HL-60/S4 (cell line): Measurements from ENCODE around the gene SDK2.
"Not testable (repeated sequence)": the region's sequence is repeated elsewhere in the genome, so short reads cannot be mapped to it uniquely, and the experiment has no call there.

Source experiments
- in situ Hi-C: fragments of 300-500 bp; cut with MboI; formaldehyde crosslinking; loops from 2 replicates; pipeline ENCODE4 v1.14.3; 2022; ENCODE audit warnings: low sequenced_read_pairs

SDK2 gene

GRCh38 chr17:73492821-73493814 lies 151.1 kb downstream of the SDK2 start:
- in situ Hi-C loops = no loop called here

- in situ Hi-C loops = no loop called here
These were observed 152.0 kb downstream of the SDK2 start for GRCh38 chr17:73492125-73492820.

- in situ Hi-C loops = no loop called here
These were observed 152.6 kb downstream of the SDK2 start for GRCh38 chr17:73491648-73492047.

- in situ Hi-C loops = no loop called here
These were observed 153.4 kb downstream of the SDK2 start for GRCh38 chr17:73490851-73491250.

GRCh38 chr17:73489991-73490390 lies 154.3 kb downstream of the SDK2 start:
- in situ Hi-C loops = no loop called here

- in situ Hi-C loops = no loop called here
These were observed 154.9 kb downstream of the SDK2 start for GRCh38 chr17:73489333-73489732.

GRCh38 chr17:73485130-73485529 lies 159.1 kb downstream of the SDK2 start:
- in situ Hi-C loops = no loop called here

- in situ Hi-C loops = no loop called here
These were observed 161.4 kb downstream of the SDK2 start for GRCh38 chr17:73482894-73483293.

GRCh38 chr17:73482251-73482716 lies 162.0 kb downstream of the SDK2 start:
- in situ Hi-C loops = no loop called here

- in situ Hi-C loops = no loop called here
These were observed 162.6 kb downstream of the SDK2 start for GRCh38 chr17:73481676-73482075.

GRCh38 chr17:73480740-73481139 lies 163.5 kb downstream of the SDK2 start:
- in situ Hi-C loops = no loop called here

- in situ Hi-C loops = no loop called here
These were observed 165.3 kb downstream of the SDK2 start for GRCh38 chr17:73478768-73479424.

GRCh38 chr17:73478334-73478733 lies 165.9 kb downstream of the SDK2 start:
- in situ Hi-C loops = no loop called here

- in situ Hi-C loops = no loop called here
These were observed 167.3 kb downstream of the SDK2 start for GRCh38 chr17:73476890-73477350.

GRCh38 chr17:73474370-73474988 lies 169.8 kb downstream of the SDK2 start:
- in situ Hi-C loops = no loop called here

- in situ Hi-C loops = not testable (repeated sequence)
These were observed 171.5 kb downstream of the SDK2 start for GRCh38 chr17:73472715-73473114.

- in situ Hi-C loops = no loop called here
These were observed 172.3 kb downstream of the SDK2 start for GRCh38 chr17:73471924-73472323.

GRCh38 chr17:73470316-73470826 lies 173.9 kb downstream of the SDK2 start:
- in situ Hi-C loops = no loop called here

- in situ Hi-C loops = no loop called here
These were observed 174.9 kb downstream of the SDK2 start for GRCh38 chr17:73469311-73469710.

GRCh38 chr17:73468221-73468620 lies 176.0 kb downstream of the SDK2 start:
- in situ Hi-C loops = no loop called here

GRCh38 chr17:73467651-73468050 lies 176.6 kb downstream of the SDK2 start:
- in situ Hi-C loops = no loop called here
